CD4-positive, alpha-beta T cell treated with Interleukin-6 at 100 ng/mL for 8 hours (primary cell): ENCODE measurements around the gene RGS11.
A peak's percentile ranks its signal among the peaks of the same experiment; 100 is the strongest.
"Not testable (repeated sequence)": the region's sequence is repeated elsewhere in the genome, so short reads cannot be mapped to it uniquely, and the experiment has no call there.

Experiments used
- DNase-seq: peaks from one replicate; pipeline ENCODE4 v3.0.0-alpha.2; 2020; ENCODE audit warnings: mixed read lengths, low spot score

Gene RGS11

DNA sequence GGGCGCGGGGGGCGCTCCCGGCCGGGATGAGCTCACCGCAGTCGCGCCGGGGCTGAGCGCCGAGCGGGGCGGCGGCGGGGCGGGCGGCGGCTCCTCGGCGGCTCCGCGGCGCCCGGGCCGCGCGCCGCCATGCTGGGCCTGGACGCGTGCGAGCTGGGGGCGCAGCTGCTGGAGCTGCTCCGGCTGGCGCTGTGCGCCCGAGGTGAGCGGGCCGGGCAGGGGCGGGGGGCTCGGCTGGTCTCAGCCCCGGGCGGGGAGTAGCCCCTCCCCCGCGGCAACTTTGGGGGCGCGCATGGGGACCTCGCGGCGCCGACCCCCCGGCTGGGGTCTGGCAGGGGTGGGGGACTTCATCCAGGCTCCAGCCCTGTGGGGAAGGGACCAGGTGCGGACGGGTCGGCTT lies 4.8 kb upstream of the RGS11 start, which contains the start of gene ARHGDIG:
TSS of gene ARHGDIG (plus strand) at position 40 of the 400 bp plus-strand sequence. CDS start at position 130, 90 bp downstream.
- DNase-seq: no peak

DNA sequence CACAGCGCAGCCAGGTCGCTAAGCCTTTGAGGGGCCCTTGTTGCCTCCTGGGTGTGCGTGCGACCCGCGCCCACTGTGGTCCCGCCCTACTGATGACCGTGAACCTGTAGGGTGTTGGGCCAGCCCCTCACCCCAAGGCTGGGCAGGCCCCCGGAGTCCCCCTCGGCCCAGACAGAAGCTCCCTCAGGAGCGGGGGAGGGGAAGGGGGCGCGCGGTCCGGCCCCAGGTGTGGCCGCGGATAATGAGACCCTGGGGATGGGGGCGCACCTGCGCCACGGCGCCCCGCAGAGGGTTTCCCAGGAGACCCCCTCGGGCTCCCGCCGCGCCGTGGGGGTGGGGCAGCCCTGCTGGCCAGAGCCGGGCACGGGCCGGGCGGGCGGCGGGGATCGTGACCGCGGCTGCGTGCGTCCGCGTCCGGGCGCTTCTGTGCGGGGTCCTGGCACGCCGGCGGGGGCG lies 4.3 kb upstream of the RGS11 start:
- no peak for DNase-seq

DNA sequence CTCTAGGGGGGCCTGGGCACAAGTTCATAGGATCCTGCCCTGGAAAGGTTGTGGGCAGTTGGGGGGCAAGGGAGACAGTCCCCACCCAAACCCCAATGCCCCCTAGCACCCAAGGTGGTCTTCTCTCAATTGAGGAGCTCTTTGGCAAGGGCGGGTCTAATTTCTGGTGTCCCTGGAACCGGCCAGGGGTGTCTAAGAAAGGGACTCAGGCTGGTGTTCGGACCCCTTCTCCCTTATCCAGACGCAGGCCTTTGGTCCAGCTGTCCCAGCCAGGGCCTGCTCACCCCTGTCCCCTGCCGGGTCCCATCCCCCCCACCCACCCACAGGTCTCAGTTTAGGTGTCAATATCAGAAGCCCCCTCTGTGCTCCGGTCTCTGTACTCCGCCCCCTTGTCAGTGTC lies 3.8 kb upstream of the RGS11 start:
- no peak for DNase-seq

DNA sequence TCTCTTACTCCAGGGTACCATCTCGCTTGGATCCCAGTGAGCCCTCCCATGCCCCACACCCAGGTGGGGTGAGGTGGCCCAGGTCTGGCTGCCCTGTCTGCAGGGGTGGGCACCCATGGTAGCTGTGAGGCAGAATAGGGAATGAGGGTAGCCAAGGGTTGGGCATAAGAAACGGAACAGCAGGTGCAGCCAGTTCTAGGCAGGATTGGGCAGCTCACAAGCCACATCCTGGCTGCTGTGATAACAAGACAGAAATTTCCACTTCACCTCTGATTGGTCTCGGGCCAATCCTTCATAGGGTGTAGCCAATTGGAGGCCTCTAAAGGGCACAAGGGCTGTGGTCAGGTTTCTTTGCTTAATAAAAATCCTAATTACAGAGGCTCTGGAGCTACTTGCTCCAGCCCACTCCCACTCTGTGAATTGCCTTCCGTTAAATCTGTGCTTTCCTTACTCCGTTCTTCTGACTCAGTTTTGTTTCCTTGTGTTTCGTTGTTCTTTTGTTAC lies 3.2 kb upstream of the RGS11 start:
- peak; percentile 31 for DNase-seq

DNA sequence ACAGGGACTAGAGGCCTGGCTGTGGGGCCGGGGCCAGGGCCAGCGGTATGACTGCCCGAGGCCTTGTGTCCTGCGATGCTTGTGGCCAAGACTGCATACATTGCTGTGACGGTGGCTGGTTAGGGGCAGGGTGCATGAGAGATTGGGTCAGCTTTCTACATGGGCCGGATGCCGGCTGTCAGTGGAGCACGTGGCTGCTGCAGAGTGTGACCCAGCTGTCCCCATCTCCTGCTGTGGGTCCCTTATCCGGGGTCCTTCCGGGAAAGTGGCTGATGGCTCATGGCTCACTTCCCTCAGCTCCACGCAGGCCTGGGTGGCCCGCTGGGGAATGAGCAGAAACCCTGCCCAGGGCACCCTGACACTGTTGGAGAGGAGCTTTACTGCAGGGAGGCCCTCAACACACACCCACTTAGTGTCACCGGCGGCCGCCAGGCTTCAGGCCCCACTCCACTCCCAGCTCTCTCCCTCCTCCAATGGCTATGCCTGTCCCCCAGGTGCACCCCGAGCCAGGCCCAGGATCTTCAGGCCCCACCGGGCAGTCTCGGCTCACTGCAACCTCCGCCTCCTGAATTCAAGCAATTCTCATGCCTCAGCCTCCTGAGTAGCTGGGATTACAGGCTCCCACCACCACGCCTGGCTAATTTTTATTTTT lies 808 bp upstream of the RGS11 start:
- no peak for DNase-seq

DNA sequence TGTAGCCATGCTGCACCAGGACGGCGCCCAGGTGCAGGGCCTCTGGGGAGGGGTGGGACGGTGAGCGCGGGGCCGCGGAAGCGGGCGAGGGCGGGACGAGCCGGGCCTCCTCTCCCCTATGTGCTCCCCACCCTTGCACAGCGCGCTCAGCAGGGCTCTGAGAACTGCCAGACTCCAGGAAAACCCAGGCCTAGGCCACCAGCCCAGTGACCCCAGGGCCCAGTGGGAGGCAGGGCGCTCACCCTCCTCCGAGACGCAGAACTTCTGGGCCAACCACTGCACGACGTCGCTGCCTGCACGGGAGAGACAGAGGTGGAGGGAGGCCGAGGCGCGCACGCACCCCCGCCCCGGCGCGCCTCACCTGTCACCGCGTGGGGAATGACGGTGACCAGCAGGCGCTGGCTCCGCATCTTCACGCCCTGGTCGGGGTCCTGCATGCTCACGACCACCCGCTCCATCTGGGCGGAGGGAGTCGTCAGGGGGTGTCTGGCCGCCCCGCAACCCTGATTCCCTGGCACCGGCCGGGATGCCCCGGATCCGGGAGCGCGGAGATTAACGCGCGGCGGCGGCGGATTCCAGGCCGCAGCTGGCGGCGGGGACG lies 603 bp downstream of the RGS11 start:
- no peak for DNase-seq

DNA sequence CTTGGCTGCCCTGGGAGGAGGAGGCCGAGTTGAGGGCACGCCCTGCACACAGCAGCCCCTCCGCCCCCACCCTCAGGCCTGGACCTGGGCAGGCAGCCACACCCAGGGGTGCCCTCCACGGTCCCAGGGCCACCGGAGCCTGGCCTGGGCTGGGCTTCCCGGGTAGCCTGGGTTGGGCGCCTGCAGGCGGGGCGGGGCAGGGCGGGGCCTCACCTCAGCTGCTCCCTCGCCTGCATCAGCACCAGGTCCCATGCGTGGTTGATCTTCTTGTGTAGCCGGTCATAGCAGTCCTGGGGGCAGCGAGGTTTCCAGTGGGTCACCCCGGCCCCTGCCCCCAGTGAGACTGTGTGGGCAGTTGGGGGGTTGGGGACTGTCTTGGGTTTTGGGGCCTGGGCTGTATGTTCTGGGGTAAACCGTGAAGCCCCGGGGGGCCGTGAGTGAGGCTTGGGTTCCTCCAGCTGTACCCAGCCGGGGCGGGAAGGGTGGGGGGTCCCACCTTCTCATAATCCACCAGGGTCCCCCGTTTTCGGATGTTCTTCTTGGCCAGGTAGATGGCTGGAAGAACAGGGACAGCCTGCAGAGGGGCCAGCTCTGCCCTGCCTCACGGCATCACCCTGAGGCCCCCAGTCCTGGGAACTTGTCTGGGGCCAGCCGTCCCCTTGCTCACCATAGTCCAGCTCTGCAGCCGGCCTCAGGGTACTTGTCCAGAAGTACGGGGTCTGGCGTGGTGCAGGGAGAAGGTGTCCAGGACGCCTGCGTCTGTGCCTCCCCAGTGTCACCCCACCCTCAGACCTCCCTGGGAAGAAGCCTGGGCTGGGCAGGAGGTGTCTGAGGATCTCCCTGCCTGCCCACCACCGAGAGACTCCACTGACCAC lies 2.0 kb downstream of the RGS11 start:
- DNase-seq: no peak

DNA sequence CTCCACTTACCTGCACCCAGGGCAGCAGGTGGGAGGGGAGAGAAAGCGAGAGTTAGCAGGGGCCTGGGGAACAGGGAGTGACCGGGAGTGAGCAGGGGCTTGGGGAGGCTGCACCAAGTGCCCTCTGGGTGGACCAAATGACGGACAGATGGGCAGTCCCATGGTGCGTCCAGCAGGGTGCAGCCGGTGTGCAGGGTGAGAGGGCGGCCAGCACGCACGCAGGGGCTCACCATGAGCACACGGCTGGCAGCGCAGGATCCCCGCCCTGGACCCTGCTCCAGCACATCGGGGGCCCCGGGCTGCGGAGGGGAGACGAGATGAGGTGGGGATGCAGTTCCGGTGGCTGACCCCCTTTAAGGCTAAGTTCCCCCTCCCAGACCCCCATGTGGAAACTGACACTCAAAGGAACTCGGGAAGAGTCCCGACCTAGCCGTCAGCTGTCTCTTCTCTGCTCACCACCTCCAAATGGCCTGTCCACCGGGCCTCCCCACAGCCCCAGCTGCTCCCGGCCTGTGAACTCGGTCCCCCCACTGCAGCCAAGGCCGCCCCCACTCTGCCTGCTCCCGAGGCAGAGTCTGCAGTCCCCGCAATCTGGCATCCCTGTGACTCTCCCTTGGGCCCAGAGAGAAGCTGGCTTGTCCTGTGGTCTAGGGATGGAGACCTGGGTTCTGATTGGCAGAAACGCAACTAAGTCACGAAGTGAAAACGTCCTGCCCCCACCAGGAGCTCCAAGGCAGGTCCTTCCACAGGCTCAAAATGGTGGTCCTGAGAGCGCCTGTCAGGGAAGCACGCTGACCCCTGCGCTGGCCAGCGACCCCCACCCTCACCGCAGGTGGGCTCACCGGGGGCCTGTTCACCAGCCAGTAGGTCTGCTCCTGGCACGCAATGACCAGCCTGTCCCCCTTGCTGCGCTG lies 2.9 kb downstream of the RGS11 start:
- no peak for DNase-seq

DNA sequence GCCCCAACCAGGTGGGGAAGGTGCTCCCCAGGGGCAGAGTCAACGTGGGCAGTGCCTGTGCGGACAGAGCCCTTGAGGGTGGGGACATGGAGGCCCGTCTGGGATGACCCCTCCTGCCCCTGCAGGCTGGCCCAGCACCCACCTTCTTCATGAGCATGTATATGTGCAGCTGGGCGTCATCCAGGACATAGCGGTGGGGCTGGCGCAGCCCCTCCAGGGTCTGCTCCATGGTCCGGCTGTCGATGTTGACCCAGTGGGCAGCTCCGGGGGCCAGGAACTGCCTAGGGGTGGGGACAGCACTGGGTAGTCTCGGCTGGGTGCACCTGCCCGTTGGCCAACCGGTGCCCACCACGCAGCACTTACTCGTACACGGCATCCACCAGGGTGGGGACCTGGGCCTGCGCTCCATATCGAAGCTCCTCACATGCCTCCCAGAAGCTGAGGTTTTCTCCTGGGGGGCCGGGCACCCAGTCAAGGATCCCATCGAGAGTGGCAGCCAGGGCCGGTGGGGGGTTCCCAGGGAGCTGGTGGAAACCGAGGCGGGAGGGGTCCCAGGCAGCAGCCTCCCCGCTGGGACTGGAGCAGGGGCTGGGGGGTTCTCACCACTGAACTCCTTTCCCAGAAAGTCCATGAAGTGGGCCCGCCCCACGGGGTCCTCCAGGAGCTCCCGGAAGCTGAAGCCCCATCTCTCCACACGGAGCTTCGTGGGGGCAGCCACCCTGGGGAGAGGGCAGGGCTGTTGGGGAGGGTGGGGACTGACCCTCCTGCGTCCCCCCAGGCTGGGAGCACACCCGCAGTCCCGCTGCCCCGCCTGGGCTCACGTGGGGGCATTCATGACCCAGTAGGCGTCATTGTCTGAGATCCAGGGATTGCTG lies 5.1 kb downstream of the RGS11 start:
- no peak for DNase-seq

DNA sequence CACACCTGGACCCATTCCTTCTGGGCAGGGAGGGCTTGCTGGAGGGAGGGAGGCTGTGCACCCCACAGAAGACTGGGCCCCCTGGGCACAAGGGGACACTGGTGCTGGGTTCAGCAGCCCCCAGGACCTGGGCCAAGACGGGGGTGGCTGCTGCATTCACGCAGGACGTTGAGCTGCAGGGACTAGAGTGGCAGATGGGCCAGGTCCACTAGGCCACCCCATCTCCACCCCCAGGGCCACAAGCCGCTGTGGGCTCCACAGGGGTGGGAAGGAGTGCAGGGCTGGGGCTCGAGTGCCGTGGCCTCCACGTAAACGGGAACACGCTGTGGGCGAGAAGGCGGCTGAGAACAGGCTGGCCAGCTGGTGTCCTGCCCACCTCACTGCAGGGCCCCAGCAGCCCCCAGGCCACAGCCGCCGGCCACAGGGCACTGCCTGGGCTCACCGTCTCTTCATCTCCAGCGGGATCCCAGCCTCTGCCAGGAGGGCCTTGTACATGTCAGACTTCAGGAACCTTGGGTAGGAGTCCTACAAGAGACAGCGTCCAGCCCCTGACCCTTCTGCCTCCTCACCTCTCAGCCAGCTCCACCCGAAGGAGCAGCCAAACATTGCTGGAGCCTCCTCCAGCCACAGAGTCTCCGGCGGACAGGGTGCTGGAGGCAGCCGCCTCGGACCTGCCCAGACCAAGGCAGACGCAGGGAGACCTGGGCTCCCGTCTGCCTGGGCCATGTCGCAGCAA lies 6.5 kb downstream of the RGS11 start:
- DNase-seq: no peak

DNA sequence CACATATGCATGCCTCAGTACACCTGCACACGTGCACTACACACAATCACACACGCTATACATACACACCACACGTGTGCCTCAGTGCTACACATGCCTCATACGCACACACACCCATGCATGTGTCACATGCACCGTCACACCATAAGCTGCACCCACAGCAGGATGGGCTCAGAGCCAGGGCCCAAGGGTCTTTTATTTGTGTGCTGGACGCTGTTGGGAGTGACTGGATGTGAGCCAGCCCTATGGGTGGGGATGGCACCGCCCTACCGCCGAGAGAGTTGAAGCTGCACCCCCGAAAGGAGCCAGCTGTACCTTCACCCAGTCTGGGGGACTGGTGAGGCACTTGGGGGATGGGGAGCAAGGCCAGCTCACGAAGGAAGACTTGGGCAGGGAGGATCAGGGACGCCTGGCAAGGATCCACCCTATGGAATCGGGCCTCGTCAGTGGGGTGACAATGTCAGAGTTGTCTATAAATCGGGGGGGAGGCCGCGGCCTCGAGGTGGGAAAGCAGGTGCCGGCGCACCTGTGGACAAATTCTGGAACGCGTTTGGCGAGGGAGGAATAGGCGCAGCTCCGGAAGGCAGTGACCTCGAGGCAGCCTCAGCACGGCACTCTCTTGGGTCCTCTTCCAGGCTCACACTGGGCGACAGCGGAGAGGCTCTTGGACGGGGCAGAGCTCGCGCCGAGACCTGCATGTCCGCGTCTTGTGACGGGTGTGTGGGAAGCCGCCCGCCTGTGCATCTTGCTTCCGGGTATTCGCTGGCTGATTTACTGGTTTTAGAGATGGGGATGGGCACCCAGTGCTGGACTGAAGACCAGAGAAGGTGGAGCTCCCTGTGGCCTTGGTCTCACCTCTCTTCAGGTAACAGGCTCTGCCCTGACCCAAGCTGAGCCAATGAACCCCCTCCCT lies 7.3 kb downstream of the RGS11 start:
- DNase-seq: no peak

DNA sequence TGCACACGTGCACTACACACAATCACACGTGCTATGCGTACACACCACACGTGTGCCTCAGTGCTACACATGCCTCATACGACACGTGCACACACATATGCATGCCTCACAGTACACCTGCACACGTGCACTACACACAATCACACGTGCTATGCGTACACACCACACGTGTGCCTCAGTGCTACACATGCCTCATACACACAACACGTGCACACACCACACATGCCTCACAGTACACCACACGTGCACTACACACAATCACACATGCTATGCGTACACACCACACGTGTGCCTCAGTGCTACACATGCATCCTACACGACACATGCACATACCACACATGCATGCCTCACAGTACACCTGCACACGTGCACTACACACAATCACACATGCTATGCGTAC lies 8.2 kb downstream of the RGS11 start:
- not testable (repeated sequence) for DNase-seq

DNA sequence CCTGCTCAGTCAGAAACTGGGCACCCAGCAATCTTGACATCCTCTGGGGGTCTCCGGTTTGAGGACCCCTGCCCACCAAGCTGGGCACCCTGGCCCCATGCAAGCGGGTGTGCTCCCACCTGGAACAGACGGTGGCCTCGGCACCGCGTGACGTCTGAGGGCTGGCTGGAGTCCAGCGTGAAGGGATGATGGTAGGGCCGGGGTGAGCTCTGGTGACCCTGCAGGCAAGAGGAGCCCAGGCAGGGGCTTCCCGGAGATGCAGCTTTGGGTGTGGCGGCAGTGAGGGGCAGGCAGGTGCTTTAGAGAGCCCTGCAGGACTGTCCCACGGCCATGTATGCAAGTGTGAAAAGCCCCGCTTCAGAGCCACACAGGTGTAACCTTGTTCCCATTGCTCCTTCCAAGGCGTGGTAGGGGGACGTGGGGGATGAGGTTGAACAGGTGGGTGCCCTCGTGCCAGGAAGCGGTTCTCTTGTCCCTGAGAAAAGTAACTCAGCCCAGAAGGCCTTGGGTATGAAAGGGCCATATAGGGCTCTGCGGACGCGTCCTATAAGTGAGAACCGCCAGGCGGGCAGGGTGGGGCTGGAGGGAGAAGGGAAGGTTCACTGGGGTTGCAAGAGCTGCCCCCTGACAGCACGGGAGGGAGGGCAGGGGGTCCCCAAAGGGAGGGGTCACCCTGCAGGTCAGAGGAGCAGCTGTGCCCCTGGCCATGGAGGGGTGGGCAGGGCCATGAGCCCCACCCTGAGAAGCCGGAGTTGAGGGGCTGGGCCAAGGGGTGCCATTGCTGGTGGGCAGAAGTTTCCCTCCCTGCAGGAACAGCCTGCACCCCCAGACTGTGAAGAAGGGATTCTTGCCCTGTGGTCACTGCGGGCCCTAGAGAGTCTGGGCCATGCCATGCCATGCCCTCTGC lies 9.2 kb downstream of the RGS11 start:
- DNase-seq: no peak

DNA sequence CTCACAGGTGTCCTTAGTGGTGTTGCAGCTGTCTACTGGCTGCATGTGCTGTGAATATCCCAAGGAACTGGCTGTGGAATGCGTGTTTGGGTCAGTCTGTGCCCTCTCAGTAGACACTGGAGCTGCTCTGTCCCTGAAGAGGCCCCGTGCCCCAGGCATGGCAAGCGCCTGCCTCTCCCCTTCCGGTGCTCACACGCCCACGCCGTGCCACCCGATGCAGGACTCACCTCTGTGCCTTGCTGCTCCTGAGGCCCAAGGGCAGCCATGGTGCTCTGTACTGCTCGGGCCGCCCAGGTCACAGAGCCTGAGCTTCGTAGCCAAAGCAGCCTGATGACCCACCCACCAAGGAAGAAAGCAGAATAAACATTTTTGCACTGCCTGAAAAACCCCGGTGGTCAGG lies 10.0 kb downstream of the RGS11 start:
- no peak for DNase-seq

DNA sequence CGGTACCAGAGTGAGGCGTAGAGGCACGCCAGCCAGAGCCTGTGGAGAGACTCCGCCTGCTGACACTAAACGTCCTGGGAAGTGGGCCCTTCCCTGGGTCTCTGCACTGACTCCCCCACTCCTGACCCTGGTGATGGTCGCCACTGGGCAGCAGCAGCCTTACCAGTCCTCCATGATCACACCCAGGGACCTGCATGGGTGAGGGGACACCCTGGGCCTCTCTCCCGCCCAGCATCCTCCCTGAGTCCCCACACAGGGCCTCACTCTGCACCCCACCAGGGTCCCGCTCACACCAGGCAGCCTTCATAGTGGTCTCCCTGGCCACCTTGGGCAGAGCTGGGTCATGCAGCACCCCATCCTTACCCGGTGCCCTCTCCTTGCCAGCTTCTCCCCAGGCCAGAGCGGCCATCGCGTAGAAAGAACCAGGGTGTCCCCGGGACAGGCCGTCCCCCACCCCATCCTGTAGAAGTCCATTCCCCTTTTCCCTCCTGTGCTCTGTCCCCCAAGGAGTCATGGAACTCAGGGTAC lies 10.7 kb downstream of the RGS11 start:
- no peak for DNase-seq

DNA sequence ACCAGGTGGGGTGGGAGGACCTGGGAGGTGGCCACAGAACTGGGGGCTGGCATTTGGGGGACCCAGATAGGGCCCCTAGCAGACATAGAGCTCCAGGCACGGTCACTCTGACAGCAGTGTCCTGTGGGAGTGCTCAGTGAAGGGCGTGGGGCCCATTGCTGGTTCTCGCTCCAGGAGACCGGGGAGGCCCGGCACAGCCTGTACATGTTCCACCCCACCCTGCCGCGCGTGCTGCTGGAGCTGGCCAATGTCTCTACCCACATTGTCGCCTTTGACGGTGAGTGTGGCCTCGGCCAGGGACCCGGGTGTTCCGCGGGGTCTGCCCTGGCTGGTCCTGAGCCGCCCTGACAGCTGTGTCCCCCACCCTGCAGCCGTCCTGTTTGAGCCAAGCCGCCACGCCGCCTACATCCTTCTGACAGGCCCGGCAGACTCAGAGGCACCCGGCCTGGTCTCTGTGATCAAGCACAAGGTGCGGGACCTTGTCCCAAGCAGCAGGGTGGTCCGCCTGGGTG lies 11.2 kb downstream of the RGS11 start:
- no peak for DNase-seq

DNA sequence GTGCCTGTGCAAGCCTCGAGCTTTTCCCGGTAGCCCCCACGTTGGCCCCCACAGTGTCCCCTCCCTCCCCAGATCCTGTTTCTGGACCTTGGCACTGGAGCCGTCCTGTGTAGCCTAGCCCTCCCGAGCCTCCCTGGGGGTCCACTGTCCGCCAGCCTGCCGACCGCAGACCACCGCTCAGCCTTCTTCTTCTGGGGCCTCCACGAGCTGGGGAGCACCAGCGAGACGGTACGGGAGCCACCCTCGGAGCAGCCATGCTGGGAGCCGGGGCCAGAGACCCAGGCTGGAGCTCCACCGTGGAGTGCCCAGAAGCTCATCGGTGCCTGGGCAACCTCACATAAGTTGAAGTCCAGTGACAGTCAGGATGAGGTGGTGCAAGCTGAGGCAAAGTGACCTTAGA lies 11.8 kb downstream of the RGS11 start:
- no peak for DNase-seq
